Glutamatergic neuron (in vitro differentiated cells): ENCODE data around the gene RBMS1. TPM values are rescaled to one million over a fixed set of nuclear protein-coding genes. Genes with fewer than 3 reads are reported as not detected.

Experiments
- DNase-seq: peaks from one replicate; pipeline ENCODE4 v3.0.0; 2022
- H3K27ac Mint-ChIP-seq: one replicate; pipeline ENCODE4 v1.8.0; 2020; ENCODE audit warnings: mild to moderate bottlenecking, mixed read lengths, inconsistent platforms; ENCODE audit not compliant: unreplicated experiment
- H3K27me3 Mint-ChIP-seq: one replicate; pipeline ENCODE4 v1.8.0; 2020; ENCODE audit warnings: mild to moderate bottlenecking, moderate library complexity, mixed read lengths, inconsistent platforms; ENCODE audit not compliant: unreplicated experiment
- H3K36me3 Mint-ChIP-seq: one replicate; pipeline ENCODE4 v1.8.0; 2020; ENCODE audit warnings: mild to moderate bottlenecking, mixed read lengths, inconsistent platforms; ENCODE audit not compliant: unreplicated experiment
- H3K4me1 Mint-ChIP-seq: one replicate; pipeline ENCODE4 v1.8.0; 2020; ENCODE audit warnings: mild to moderate bottlenecking, low read depth, mixed read lengths, inconsistent platforms; ENCODE audit not compliant: unreplicated experiment
- H3K4me3 Mint-ChIP-seq: one replicate; pipeline ENCODE4 v1.8.0; 2020; ENCODE audit warnings: mild to moderate bottlenecking, mixed read lengths, inconsistent platforms; ENCODE audit not compliant: unreplicated experiment
- H3K9me3 Mint-ChIP-seq: one replicate; pipeline ENCODE4 v1.8.0; 2020; ENCODE audit warnings: mild to moderate bottlenecking, moderate library complexity, mixed read lengths, inconsistent platforms; ENCODE audit not compliant: unreplicated experiment
- CTCF ChIP-seq: fragments of 200-600 bp; sonication (generic); IDR thresholded peaks from one replicate; pipeline ENCODE4 v1.5.0; 2021; ENCODE audit not compliant: partially characterized antibody, unreplicated experiment
- total RNA-seq: library from RNA; stranded (reverse); fragmentation: NEBNext Ultra II Directional; extraction: Animal tissue kit (Norgen Biotek cat#: 25700); gene quantifications from one replicate; pipeline ENCODE4 v1.2.1, GENCODE V29; 2021; ENCODE audit not compliant: unreplicated experiment

RBMS1 gene
- total RNA-seq, 1 donor from 2014 or later, result 142 TPM

GRCh38 chr2:160415991-160416390 lies 77.6 kb downstream of the RBMS1 start:
- Mint-ChIP-seq H3K36me3 (no peaks in the 10 kb centered on the region), H3K9me3 (peaks cover 1% of the 10 kb centered on the region), H3K27me3 (peaks cover 2% of the 10 kb centered on the region), H3K4me1 (peaks cover 20% of the 10 kb centered on the region), H3K27ac (no peak overlapping the region), H3K4me3 (no peak overlapping the region)
- DNase-seq, result no peak
- TF ChIP-seq CTCF, result no peak

GRCh38 chr2:160411955-160412354 lies 81.7 kb downstream of the RBMS1 start:
- H3K36me3 Mint-ChIP-seq, result no peaks in the 10 kb centered on the region
- peaks cover 42% of the 10 kb centered on the region for H3K4me1 Mint-ChIP-seq
- peaks cover 16% of the 10 kb centered on the region for H3K27me3 Mint-ChIP-seq
- peaks cover 19% of the 10 kb centered on the region for H3K9me3 Mint-ChIP-seq
- no peak for TF ChIP-seq CTCF
- no peak overlapping the region for H3K27ac Mint-ChIP-seq
- DNase-seq, result no peak
- H3K4me3 Mint-ChIP-seq, result no peak overlapping the region

- H3K27ac Mint-ChIP-seq, result no peak overlapping the region
- H3K27me3 Mint-ChIP-seq, result peaks cover 21% of the 10 kb centered on the region
- H3K9me3 Mint-ChIP-seq, result peaks cover 26% of the 10 kb centered on the region
- H3K4me3 Mint-ChIP-seq, result no peak overlapping the region
- peaks cover 42% of the 10 kb centered on the region for H3K4me1 Mint-ChIP-seq
- no peak for DNase-seq
- H3K36me3 Mint-ChIP-seq, result no peaks in the 10 kb centered on the region
- no peak for TF ChIP-seq CTCF
These were observed 82.4 kb downstream of the RBMS1 start for GRCh38 chr2:160411167-160411566.

GRCh38 chr2:160409480-160409879 lies 84.1 kb downstream of the RBMS1 start:
- H3K4me1 Mint-ChIP-seq, result peaks cover 46% of the 10 kb centered on the region
- peaks cover 30% of the 10 kb centered on the region for H3K9me3 Mint-ChIP-seq
- TF ChIP-seq CTCF, result no peak
- peak overlapping the region; percentile 94 for H3K4me3 Mint-ChIP-seq
- H3K27me3 Mint-ChIP-seq, result peaks cover 27% of the 10 kb centered on the region
- no peaks in the 10 kb centered on the region for H3K36me3 Mint-ChIP-seq
- H3K27ac Mint-ChIP-seq, result peak overlapping the region; percentile 92
- no peak for DNase-seq

- Mint-ChIP-seq H3K36me3 (no peaks in the 10 kb centered on the region), H3K27me3 (peaks cover 27% of the 10 kb centered on the region), H3K9me3 (peaks cover 30% of the 10 kb centered on the region), H3K27ac (peak overlapping the region; percentile 92), H3K4me3 (peak overlapping the region; percentile 94), H3K4me1 (peaks cover 51% of the 10 kb centered on the region)
- peak; percentile 34 for TF ChIP-seq CTCF
- no peak for DNase-seq
These were observed 84.7 kb downstream of the RBMS1 start for GRCh38 chr2:160408959-160409291.
